Ishikawa (cell line): ENCODE measurements around the gene TMEFF2.

ENCODE experiments used
- CEBPB ChIP-seq: IDR thresholded peaks from 2 replicates; pipeline ENCODE4 v1.6.1; 2012
- RAD21 ChIP-seq: IDR thresholded peaks from 2 replicates; pipeline ENCODE4 v1.6.1; 2012; ENCODE audit warnings: low read depth
- TAF1 ChIP-seq: IDR thresholded peaks from 2 replicates; pipeline ENCODE4 v1.6.1; 2012; ENCODE audit warnings: low read depth, mild to moderate bottlenecking

DNA sequence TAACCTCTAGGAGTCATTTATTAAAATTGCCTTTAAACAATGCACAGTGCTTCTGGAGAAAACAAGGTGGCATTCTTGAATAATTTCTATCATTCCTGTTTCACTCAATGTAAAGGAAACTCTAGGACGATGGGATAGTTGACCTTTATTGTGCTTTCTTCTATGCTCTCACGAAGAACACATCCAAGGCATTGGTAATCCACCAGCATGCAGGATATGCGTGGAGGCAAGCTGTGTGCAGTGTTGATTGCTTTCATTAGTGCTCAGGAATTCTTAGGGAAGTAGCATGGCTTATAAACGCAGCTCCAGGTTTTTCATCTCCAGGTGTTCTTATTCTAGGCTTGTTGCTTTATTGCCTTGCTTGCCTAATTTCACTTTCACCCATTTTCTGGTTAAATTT lies 289.4 kb downstream of the TMEFF2 start:
- TF ChIP-seq TAF1: no peak
- no peak for TF ChIP-seq CEBPB
- no peak for TF ChIP-seq RAD21
